RKO (cell line): ENCODE results near the gene ALDH1L2.
A peak's percentile ranks its signal among the peaks of the same experiment; 100 is the strongest.

Experiments used
- DNase-seq: peaks from one replicate; pipeline ENCODE4 v3.0.0-alpha.2; 2016; ENCODE audit warnings: low spot score

ALDH1L2 gene

DNA sequence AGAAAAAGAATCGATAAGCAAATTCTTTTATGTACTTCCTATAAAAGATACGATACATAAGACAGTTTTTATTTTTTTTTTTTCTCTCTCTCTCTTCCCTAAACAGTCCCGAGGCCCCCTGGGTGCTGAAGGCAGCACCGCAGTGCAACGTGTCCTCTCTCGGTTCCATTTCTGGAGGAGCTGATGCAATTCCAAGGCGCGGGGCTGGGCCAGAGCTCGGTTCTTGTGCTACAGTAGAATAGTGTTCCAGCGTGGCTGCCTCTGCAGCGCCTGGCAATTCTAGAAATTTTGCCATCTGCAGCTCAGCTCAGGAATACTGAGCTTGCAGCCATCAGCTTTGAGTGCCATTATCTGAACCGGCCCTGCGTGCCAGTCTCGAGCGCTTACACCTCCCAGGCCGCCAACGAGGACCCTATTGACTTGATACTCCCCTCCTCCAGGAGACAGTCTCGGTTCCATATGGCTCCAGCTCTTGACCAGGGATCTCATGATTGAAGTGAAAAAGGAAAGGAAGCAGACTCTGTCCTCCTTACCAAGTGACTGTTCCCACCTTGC, 630 bp downstream of the ALDH1L2 start:
- DNase-seq, result no peak

GRCh38 chr12:105083031-105083430, 1.2 kb downstream of the ALDH1L2 start:
- no peak for DNase-seq

DNA sequence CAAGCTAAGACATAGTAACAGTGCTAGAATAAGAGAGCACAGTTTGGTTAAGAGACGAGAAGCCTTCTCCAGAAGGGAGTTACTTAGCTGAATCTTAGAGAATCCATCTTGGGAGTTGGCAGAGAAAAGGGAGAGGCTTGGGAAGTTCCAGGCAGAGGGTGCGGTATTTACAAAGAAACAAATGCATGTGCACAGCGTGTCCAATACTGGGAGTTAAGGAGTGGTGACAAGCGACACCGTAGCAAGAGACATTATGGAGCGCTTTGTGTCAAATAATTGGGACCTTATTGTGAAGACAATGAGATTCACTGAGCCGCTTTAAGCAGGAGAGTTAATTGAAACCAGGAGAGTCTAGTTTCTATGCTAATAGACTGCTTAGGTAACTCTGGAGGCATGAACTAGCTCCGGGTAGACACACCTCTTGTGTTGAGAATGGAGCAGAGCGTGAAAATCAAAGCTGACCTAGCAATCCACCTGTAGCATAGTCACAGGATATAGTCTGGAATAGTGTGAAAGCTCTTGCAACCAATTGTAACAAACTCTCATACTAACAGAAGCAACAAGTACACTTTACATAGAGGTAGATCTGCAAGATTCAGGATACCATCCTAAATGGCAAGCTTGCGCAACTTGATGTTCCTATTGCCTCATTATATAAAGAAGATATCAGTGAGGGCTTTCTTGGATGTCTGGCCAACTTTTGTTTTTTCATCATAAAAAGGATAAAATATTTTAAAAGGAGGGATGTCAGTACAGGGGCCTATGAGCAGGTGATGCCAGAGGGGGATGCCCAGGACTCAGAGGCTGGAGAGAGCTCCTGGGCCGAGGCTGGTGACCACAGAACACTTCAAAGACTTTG, 5.3 kb downstream of the ALDH1L2 start:
- DNase-seq, result no peak

GRCh38 chr12:105077435-105077834, 6.8 kb downstream of the ALDH1L2 start:
- DNase-seq, result no peak

DNA sequence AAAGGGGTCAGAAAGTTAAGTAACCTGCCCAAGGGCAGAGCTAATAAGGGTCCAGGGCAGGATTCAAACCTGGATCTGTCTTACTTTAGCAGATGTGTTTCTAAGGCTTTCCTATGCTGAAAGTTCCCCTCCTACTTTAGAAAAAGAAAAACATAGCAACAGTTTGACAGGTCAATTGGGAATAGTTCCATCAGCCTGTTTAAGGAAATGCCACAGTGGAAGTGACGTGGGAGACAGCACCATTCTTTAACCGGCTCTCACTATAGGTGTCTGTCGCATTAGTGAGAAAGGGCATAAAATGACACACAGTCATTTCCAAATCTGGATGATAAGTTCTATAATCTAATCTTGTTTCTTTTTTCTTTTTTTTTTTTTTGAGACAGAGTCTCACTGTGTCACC, 7.3 kb downstream of the ALDH1L2 start:
- DNase-seq, result no peak

GRCh38 chr12:105076098-105076497, 8.2 kb downstream of the ALDH1L2 start:
- DNase-seq, result no peak

DNA sequence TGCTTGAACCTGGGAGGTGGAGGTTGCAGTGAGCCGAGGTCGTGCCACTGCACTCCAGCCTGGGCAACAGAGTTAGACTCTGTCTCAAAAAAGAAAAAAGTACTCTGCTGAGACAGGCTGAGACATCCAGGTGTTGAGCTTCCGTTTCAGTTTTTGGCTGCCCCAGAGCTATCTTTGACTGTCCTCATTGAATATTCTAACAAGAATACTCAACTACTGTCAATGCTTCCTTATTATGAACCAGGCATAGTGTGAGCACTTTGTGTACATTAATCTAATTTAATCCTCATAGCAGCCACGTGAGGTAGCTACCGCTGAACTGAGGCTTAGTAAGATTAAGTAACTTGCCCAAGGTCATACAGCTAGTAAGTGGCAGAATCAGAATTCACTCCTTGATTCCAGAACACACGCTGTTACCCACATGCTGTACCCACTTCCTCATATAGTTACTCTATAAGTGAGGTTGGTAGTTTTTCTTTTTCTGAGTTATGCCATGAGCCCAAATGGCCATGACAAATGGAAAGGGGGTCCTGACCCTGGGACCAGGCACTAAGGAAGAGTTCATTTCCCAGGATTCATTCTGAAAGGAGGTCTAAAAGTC, 11.3 kb downstream of the ALDH1L2 start:
- DNase-seq, result no peak

- DNase-seq, result no peak
Measured at GRCh38 chr12:105071981-105072380, 12.3 kb downstream of the ALDH1L2 start.

GRCh38 chr12:105069936-105070702, 14.1 kb downstream of the ALDH1L2 start:
- no peak for DNase-seq

DNA sequence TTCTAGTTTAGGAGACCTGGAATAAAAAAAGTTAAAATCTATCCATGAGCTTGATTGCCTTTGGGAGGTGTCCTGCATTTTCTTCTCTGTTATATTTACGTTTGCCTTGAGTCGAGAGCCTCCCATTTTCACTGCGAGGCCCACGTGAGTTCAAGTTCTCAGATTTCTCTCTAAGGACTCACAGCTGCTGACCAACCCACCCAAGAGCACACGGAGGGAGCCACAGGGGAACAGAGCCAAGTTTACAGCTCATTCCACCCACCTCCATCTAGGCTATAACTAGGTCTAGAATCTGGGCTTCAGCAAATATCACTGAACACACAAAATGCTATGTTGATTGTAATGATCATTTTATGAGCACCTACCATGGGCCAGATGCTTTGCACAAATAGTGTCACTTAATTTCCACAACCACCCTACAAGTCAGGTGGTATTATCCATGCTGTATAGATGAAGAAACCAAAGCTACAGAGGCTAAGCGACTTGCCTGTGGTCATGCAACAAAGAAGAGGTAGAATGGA, 16.7 kb downstream of the ALDH1L2 start:
- no peak for DNase-seq

- DNase-seq, result no peak
Measured at GRCh38 chr12:105064564-105065178, 19.6 kb downstream of the ALDH1L2 start.

- no peak for DNase-seq
Measured at GRCh38 chr12:105060715-105061378, 23.4 kb downstream of the ALDH1L2 start.

DNA sequence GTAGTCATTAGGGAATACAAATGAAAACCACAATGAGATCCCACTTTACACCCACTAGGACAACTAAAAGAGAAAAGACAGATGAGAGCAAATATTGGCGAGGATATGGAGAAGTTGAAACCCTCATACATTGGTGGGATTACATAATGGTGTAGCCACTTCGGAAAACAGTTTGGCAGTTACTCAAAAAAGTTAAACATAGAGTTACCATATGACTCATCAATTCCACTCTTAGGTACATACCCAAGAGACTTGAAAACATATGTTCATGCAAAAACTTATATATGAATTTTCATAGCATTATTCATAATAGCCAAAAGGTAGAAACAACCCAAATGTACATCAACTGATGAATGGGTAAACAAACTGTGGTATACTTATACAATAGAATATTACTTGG, 27.1 kb downstream of the ALDH1L2 start:
- no peak for DNase-seq

DNA sequence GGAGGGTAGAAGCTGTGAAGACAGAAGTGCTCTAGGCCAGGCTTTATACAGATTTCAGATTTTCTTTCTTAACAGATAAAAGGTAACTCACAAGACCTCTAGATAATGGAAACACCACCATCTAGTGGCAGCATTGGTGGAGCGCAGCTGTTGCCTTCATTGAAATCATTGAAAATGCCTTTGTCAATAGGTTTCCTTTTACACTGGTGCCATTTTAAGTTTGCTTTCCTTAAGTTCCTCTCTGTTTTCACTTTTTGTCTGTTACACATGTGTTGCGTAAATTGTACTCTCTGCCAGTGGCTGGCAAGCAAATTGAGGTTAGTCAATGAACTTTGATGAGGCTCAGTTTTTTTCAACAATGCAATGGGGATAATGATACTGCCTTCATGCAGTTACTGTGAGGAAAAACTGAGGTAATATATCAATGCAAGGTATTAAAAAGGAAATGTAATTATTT, 31.1 kb downstream of the ALDH1L2 start:
- DNase-seq, result peak; percentile 76

- no peak for DNase-seq
Measured at GRCh38 chr12:105051981-105052380, 32.3 kb downstream of the ALDH1L2 start.

GRCh38 chr12:105048315-105048714, 35.9 kb downstream of the ALDH1L2 start:
- DNase-seq, result no peak

DNA sequence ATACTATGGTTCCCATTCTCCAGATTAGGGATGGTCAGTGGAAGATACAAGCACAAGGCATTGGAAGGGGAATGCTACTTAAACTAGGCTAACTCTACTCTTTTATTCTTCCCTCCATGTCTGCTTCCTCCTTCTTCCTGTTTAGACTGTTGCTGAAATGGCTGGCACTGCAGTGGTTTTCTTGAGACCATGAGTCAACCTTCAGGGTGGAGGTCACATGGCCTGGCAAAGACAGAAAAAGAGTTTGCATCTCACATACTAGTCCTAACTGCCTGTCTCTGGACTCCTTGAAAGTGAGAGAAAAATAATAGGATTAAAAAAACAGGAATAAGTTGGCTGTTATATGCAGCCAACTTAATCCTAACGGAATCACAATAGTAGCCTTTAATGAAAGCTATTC, 37.0 kb downstream of the ALDH1L2 start:
- no peak for DNase-seq

DNA sequence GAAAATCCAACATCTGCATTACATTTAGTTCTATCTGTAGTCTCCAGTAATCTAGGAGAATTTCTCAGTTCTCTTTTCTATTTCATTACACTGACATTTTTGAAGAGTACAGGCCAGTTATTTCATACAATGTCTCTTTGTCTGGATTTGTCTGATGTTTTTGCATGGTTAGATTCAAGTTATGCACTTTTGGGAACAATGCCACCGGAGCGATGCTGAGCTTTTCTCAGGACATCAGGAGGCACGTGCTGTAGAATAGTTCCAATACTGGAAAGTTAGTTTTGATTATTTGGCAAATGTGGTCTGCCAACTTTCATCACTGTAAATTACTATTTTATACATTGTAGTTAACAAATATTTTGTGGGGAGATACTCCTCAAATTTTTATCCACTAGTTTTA, 43.1 kb downstream of the ALDH1L2 start:
- no peak for DNase-seq

DNA sequence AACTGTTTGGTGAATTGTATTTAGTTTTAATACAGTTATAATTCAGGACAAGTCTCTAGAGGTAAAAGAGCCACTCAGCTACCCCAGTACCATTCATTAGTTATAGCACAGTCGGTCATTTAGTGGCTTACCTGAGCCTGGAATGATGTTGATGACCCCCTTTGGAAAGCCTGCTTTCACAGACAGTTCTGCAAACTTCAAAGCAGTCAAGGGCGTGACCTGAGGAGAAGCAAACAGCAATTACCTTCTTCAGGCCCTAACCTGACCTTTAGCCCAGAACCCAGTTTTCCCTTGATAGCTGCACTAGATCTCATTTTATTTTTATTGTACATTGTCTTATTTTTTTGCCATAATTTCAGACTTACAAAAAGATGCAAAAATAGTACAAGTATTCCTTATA, 43.8 kb downstream of the ALDH1L2 start:
- no peak for DNase-seq

- peak; percentile 20 for DNase-seq
Measured at GRCh38 chr12:105036937-105037649, 47.2 kb downstream of the ALDH1L2 start.

DNA sequence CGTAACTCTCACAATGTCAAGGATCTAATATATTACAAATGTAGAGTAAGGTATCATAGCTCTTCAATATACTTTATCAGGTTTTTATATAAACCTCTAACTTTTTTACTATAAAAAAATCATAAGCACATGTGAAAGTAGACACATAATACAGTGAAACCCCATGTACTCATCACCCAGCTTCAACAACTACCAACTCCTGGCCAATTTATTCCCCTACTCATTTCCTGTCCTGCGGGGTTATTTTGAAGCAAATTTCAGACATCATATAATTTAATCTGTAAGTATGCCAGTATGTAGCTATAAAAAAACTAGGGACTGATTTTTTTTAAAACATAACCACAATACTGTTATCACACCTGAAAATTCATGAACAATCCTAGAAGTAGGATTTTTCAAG, 50.4 kb downstream of the ALDH1L2 start:
- no peak for DNase-seq
